Subcutaneous adipose tissue (tissue), 4 donors: ENCODE data around the gene BNIPL. TPM values are rescaled to one million over a fixed set of nuclear protein-coding genes. Genes with fewer than 3 reads are reported as not detected.

ENCODE experiments used
- CTCF ChIP-seq: fragments of 450-650 bp; IDR thresholded peaks from one replicate; pipeline ENCODE4 v1.5.1; 2016; ENCODE audit warnings: low read depth, mild to moderate bottlenecking, control low read depth, antibody characterized with exemption, moderate library complexity
- total RNA-seq, 4 donors: library from RNA; depleted of rRNA; stranded (reverse); fragments of >200 nt; gene quantifications; one replicate each; pipeline ENCODE4 v1.1.0, GENCODE V29; 2016

The BNIPL gene
- total RNA-seq, 4 donors from 2014 or later, result 0.16 to 0.88 (median 0.34) TPM; not detected in 1

- TF ChIP-seq CTCF, result no peak
Observed at GRCh38 chr1:151009674-151010345, 26.6 kb upstream of the BNIPL start.

- no peak for TF ChIP-seq CTCF
Observed at GRCh38 chr1:151010346-151010726, 26.1 kb upstream of the BNIPL start.

- TF ChIP-seq CTCF, result no peak
Observed at GRCh38 chr1:151011154-151011850, 25.1 kb upstream of the BNIPL start.

GRCh38 chr1:151012684-151013471, 23.5 kb upstream of the BNIPL start:
- TF ChIP-seq CTCF, result no peak

- no peak for TF ChIP-seq CTCF
Observed at GRCh38 chr1:151013518-151013917, 22.9 kb upstream of the BNIPL start.

- no peak for TF ChIP-seq CTCF
Observed at GRCh38 chr1:151024540-151025146, 11.7 kb upstream of the BNIPL start.

GRCh38 chr1:151026460-151026859, 9.9 kb upstream of the BNIPL start:
- no peak for TF ChIP-seq CTCF
